Stimulated activated naive B cell treated with anti-CD40 and anti-IgM and Interleukin-4, amounts not matched to agents 10 μg/mL and 1 μg/mL and 100 μg/mL, for 72 hours (primary cell): ENCODE measurements around the gene CABYR.
A peak's percentile ranks its signal among the peaks of the same experiment; 100 is the strongest.
"Not testable (repeated sequence)": the region's sequence is repeated elsewhere in the genome, so short reads cannot be mapped to it uniquely, and the experiment has no call there.

ENCODE experiments used
- ATAC-seq, 2 donors: fragments of 150-1000 bp; cut with Tn5 transposase; replicated peaks; 2 replicates each; pipeline ENCODE4 v1.10.0; 2021; ENCODE audit warnings: moderate library complexity in 1 of 2
- DNase-seq: peaks from one replicate; pipeline ENCODE4 v3.0.0; 2021
- H3K27ac Mint-ChIP-seq: one replicate; pipeline ENCODE4 v1.8.0; 2022; ENCODE audit warnings: mild to moderate bottlenecking, mixed read lengths
- H3K27me3 Mint-ChIP-seq, 2 donors: one replicate each; pipeline ENCODE4 v1.8.0; 2022; ENCODE audit warnings: mixed read lengths in 2 of 2
- H3K36me3 Mint-ChIP-seq, 2 donors: one replicate each; pipeline ENCODE4 v1.8.0; 2022; ENCODE audit warnings: mixed read lengths in 2 of 2, mild to moderate bottlenecking in 1 of 2
- H3K4me1 Mint-ChIP-seq, 2 donors: one replicate each; pipeline ENCODE4 v1.8.0; 2022; ENCODE audit warnings: mixed read lengths in 2 of 2, mild to moderate bottlenecking in 1 of 2
- H3K4me3 Mint-ChIP-seq, 2 donors: one replicate each; pipeline ENCODE4 v1.8.0; 2022; ENCODE audit warnings: mild to moderate bottlenecking in 2 of 2, mixed read lengths in 2 of 2, moderate library complexity in 1 of 2
- H3K9me3 Mint-ChIP-seq, 2 donors: one replicate each; pipeline ENCODE4 v1.8.0; 2022; ENCODE audit warnings: mixed read lengths in 2 of 2, mild to moderate bottlenecking in 1 of 2

The CABYR gene

GRCh38 chr18:24115628-24116027 is 23.2 kb upstream of the CABYR start:
- Mint-ChIP-seq H3K9me3 (no peaks in the 10 kb centered on the region), H3K27ac (no peak overlapping the region), H3K4me3 (no peak overlapping the region), H3K36me3 (peaks cover 26 to 34% of the 10 kb centered on the region in 2 donors), H3K27me3 (no peaks in the 10 kb centered on the region), H3K4me1 (peaks cover 14 to 17% of the 10 kb centered on the region in 2 donors)
- ATAC-seq: peak; percentile 69 to 77
- no peak for DNase-seq

- peaks cover 14 to 17% of the 10 kb centered on the region in 2 donors for H3K4me1 Mint-ChIP-seq
- H3K27ac Mint-ChIP-seq: no peak overlapping the region
- ATAC-seq (peak; percentile 78), DNase-seq (peak; percentile 39)
- H3K4me3 Mint-ChIP-seq: no peak overlapping the region
- H3K27me3 Mint-ChIP-seq: no peaks in the 10 kb centered on the region
- peaks cover 26 to 33% of the 10 kb centered on the region in 2 donors for H3K36me3 Mint-ChIP-seq
- H3K9me3 Mint-ChIP-seq: no peaks in the 10 kb centered on the region
These were observed 19.9 kb upstream of the CABYR start for GRCh38 chr18:24118750-24119577.

DNA sequence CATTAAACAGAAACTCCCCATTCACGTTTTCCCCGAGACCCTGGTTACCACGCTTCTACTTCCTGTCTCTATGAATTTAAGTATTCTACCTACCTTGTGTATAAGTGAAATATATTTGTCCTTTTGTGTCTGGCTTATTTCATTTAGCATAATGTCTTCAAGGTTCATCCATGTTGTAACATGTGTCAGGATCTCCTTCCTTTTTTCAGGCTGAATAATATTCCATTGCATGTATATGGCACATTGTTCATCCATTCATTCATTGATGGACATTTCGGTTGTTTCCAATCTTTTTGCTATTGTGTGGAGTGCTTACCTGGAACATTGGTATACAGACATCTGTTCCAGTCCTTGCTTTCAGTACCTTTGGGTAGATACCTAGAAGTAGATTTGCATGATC is 18.2 kb upstream of the CABYR start:
- peaks cover 6 to 7% of the 10 kb centered on the region in 2 donors for H3K4me1 Mint-ChIP-seq
- peaks cover 30 to 31% of the 10 kb centered on the region in 2 donors for H3K36me3 Mint-ChIP-seq
- H3K27ac Mint-ChIP-seq: no peak overlapping the region
- ATAC-seq (no peak), DNase-seq (no peak)
- H3K27me3 Mint-ChIP-seq: no peaks in the 10 kb centered on the region
- no peak overlapping the region for H3K4me3 Mint-ChIP-seq
- H3K9me3 Mint-ChIP-seq: no peaks in the 10 kb centered on the region

DNA sequence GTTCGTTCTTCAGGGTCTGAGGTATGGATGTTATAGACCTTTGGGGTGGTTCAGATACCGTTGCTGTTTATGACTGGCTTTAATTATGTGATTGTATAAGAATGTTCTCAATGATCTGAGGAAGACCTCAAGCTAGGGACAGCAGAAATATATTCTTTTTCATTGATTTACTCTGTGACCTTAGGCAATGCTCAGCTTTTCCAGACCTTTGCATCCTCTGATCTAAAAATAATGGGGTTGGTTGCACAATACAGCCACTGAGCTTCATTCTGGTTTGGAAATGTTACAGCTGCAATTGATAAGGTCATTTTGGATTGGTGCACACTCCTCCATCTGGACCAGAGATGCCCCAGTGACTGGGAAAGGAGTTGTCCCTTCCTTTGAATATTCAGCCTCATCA is 17.2 kb upstream of the CABYR start:
- no peak overlapping the region for H3K4me3 Mint-ChIP-seq
- no peak overlapping the region for H3K27ac Mint-ChIP-seq
- peaks cover 25 to 27% of the 10 kb centered on the region in 2 donors for H3K36me3 Mint-ChIP-seq
- peaks cover 0 to 1% of the 10 kb centered on the region in 2 donors for H3K4me1 Mint-ChIP-seq
- DNase-seq (no peak), ATAC-seq (no peak)
- H3K9me3 Mint-ChIP-seq: no peaks in the 10 kb centered on the region
- H3K27me3 Mint-ChIP-seq: no peaks in the 10 kb centered on the region

GRCh38 chr18:24126155-24126961 is 12.5 kb upstream of the CABYR start:
- Mint-ChIP-seq H3K4me1 (no peaks in the 10 kb centered on the region), H3K36me3 (peaks cover 25 to 34% of the 10 kb centered on the region in 2 donors), H3K4me3 (no peak overlapping the region), H3K27me3 (no peaks in the 10 kb centered on the region), H3K9me3 (no peaks in the 10 kb centered on the region), H3K27ac (no peak overlapping the region)
- ATAC-seq (no peak), DNase-seq (no peak)

- H3K27ac Mint-ChIP-seq: no peak overlapping the region
- no peaks in the 10 kb centered on the region for H3K9me3 Mint-ChIP-seq
- DNase-seq (no peak), ATAC-seq (no peak)
- H3K36me3 Mint-ChIP-seq: peaks cover 22 to 30% of the 10 kb centered on the region in 2 donors
- H3K4me3 Mint-ChIP-seq: no peak overlapping the region
- H3K27me3 Mint-ChIP-seq: no peaks in the 10 kb centered on the region
- no peaks in the 10 kb centered on the region for H3K4me1 Mint-ChIP-seq
These were observed 11.1 kb upstream of the CABYR start for GRCh38 chr18:24127735-24128134.

GRCh38 chr18:24128700-24129099 is 10.2 kb upstream of the CABYR start:
- DNase-seq (no peak), ATAC-seq (no peak)
- no peaks in the 10 kb centered on the region for H3K27me3 Mint-ChIP-seq
- H3K9me3 Mint-ChIP-seq: no peaks in the 10 kb centered on the region
- peaks cover 22 to 28% of the 10 kb centered on the region in 2 donors for H3K36me3 Mint-ChIP-seq
- no peak overlapping the region for H3K27ac Mint-ChIP-seq
- no peak overlapping the region for H3K4me3 Mint-ChIP-seq
- no peaks in the 10 kb centered on the region for H3K4me1 Mint-ChIP-seq

- H3K4me3 Mint-ChIP-seq: no peak overlapping the region
- H3K27ac Mint-ChIP-seq: no peak overlapping the region
- peaks cover 17 to 28% of the 10 kb centered on the region in 2 donors for H3K36me3 Mint-ChIP-seq
- DNase-seq: no peak
- no peak for ATAC-seq
- no peaks in the 10 kb centered on the region for H3K9me3 Mint-ChIP-seq
- no peaks in the 10 kb centered on the region for H3K4me1 Mint-ChIP-seq
- no peaks in the 10 kb centered on the region for H3K27me3 Mint-ChIP-seq
These were observed 8.4 kb upstream of the CABYR start for GRCh38 chr18:24130494-24130893.

DNA sequence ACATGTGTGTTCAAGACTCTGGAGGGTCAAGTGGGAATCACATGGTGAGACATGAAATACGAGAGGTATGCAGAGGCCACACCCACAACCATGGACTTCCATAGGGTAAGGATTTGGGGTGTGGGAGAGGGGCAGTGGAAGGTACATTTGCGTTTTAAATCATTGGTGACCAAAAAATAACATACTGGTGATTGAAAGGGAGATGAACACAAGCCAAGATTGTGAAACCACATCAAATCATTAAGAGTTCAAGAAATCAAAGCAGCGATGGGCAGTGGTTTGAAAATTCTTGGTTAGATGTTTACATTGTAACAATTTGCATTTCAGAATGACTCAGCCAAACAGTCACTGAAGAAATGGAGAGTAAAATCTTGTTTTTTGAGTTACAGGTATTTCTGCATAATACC is 1.9 kb upstream of the CABYR start:
- no peaks in the 10 kb centered on the region for H3K27me3 Mint-ChIP-seq
- peak overlapping the region in 1 of 2 donors; percentile 14 for H3K4me3 Mint-ChIP-seq
- H3K36me3 Mint-ChIP-seq: peaks cover 10 to 19% of the 10 kb centered on the region in 2 donors
- no peak overlapping the region for H3K27ac Mint-ChIP-seq
- peaks cover 0 to 2% of the 10 kb centered on the region in 2 donors for H3K9me3 Mint-ChIP-seq
- peaks cover 12 to 14% of the 10 kb centered on the region in 2 donors for H3K4me1 Mint-ChIP-seq
- DNase-seq (no peak), ATAC-seq (no peak)

DNA sequence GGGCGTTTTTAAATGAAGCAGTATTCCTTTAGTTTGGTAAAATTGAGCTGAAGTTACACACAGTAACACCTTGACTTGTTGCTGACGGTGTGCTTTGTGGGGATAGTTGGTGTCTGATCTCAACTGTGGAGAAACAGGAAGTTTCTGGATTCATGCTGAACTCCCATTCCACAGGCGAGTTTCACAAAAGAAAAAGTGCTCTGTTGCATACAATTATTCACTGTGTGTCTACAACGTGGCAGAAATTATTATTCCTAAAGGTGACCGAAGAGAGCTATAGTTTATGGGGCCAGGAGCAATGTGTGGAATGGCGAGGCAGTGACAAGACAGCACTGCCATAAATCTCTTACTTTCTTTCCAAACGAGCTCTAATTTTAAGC is 463 bp upstream of the CABYR start:
- Mint-ChIP-seq H3K27me3 (no peaks in the 10 kb centered on the region), H3K36me3 (peaks cover 10 to 19% of the 10 kb centered on the region in 2 donors), H3K4me3 (peak overlapping the region; percentile 93 to 97), H3K9me3 (peaks cover 0 to 2% of the 10 kb centered on the region in 2 donors), H3K27ac (peak overlapping the region; percentile 99), H3K4me1 (peaks cover 12 to 14% of the 10 kb centered on the region in 2 donors)
- peak; percentile 2 for ATAC-seq
- no peak for DNase-seq

DNA sequence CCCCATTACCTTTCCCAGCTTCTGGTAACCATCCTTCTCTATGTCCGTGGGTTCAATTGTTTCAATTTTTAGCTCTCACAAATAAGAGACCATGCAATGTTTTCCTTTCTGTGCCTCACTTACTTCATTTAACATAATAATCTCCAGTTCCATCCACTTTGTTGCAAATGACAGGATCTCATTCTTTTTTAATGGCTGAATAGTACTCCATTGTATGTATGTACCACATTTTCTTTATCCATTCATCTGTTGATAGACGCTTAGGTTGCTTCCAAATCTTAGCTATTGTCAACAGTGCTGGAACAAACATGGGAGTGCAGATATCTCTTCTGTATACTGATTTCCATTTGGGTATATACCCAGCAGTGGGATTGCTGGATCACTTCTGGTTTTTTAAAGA is 1.8 kb downstream of the CABYR start:
- Mint-ChIP-seq H3K9me3 (peaks cover 0 to 2% of the 10 kb centered on the region in 2 donors), H3K36me3 (peaks cover 14 to 21% of the 10 kb centered on the region in 2 donors), H3K27me3 (no peaks in the 10 kb centered on the region), H3K4me1 (peaks cover 12 to 14% of the 10 kb centered on the region in 2 donors), H3K4me3 (no peak overlapping the region), H3K27ac (no peak overlapping the region)
- no peak for ATAC-seq
- DNase-seq: no peak

GRCh38 chr18:24142376-24142775 is 3.5 kb downstream of the CABYR start:
- ATAC-seq (no peak), DNase-seq (no peak)
- peaks cover 8 to 14% of the 10 kb centered on the region in 2 donors for H3K4me1 Mint-ChIP-seq
- H3K27ac Mint-ChIP-seq: no peak overlapping the region
- no peak overlapping the region for H3K4me3 Mint-ChIP-seq
- H3K9me3 Mint-ChIP-seq: peaks cover 0 to 2% of the 10 kb centered on the region in 2 donors
- peaks cover 11 to 18% of the 10 kb centered on the region in 2 donors for H3K36me3 Mint-ChIP-seq
- no peaks in the 10 kb centered on the region for H3K27me3 Mint-ChIP-seq

DNA sequence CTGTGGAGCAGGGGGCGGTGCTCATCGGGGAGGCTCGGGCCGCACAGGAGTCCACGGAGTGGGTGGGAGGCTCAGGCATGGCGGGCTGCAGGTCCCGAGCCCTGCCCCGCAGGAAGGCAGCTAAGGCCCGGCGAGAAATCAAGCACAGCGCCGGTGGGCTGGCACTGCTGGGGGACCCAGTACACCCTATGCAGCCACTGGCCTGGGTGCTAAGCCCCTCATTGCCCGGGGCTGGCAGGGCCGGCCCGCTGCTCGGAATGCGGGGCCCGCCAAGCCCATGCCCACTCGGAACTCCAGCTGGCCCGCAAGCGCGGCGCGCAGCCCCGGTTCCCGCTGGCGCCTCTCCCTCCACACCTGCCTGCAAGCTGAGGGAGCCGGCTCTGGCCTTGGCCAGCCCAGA is 10.7 kb downstream of the CABYR start:
- ATAC-seq, H3K4me3 Mint-ChIP-seq, H3K9me3 Mint-ChIP-seq, DNase-seq, H3K27me3 Mint-ChIP-seq: not testable (repeated sequence)
- Mint-ChIP-seq H3K36me3 (peaks cover 20 to 31% of the 10 kb centered on the region in 2 donors), H3K27ac (peak overlapping the region; percentile 20), H3K4me1 (peaks cover 5 to 10% of the 10 kb centered on the region in 2 donors)

GRCh38 chr18:24153397-24153796 is 14.5 kb downstream of the CABYR start:
- DNase-seq: no peak
- ATAC-seq: peak; percentile 75 to 77
- peaks cover 5 to 10% of the 10 kb centered on the region in 2 donors for H3K4me1 Mint-ChIP-seq
- H3K9me3 Mint-ChIP-seq: peaks cover 0 to 4% of the 10 kb centered on the region in 2 donors
- H3K27ac Mint-ChIP-seq: no peak overlapping the region
- no peaks in the 10 kb centered on the region for H3K27me3 Mint-ChIP-seq
- peaks cover 14 to 20% of the 10 kb centered on the region in 2 donors for H3K36me3 Mint-ChIP-seq
- no peak overlapping the region for H3K4me3 Mint-ChIP-seq
